ENCODE results near the gene GPX2. TPM values are rescaled to one million over a fixed set of nuclear protein-coding genes. Genes with fewer than 3 reads are reported as not detected.

GPX2 gene
- total RNA-seq = not detected in 2 replicates

DNA sequence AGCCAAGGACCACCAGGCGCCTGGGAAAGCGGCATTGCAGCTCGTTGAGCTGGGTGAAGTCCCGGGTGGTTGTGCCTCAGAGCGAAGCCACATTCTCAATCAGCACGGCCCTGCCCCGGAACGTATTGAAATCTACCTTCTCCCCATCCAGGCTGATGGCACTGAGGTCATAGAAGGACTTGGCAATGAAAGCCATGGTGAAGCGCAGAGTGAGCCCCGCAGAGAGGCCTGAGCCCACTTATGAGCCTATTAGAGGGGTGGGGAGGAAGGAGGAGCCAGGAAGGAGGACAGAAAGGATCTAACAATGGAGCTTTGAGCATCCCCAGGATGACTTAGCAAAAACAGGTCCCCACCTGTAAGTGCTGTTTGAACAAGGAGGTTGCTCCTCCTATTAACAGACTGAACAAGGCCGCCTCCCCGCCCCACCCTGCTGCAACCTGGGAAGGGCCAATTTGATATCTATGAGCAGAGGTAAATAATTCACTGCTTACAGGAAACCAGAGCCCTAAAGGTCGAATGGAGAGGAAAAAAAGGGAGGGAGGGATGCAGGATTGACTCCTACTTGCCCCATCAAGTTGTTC is at the start of gene GPX2:
GPX2 (minus strand) TSS at position 215 of the 581 bp plus-strand sequence; CDS start at position 196, 19 bp downstream.
- DNase-seq (ENCODE audit: low read depth) = no peak

GRCh38 chr14:64990939-64991338 is 48.4 kb upstream of the GPX2 start:
- no peak for DNase-seq (ENCODE audit: low read depth)

GRCh38 chr14:64990296-64990695 is 47.8 kb upstream of the GPX2 start:
- no peak for DNase-seq (ENCODE audit: low read depth)

DNA sequence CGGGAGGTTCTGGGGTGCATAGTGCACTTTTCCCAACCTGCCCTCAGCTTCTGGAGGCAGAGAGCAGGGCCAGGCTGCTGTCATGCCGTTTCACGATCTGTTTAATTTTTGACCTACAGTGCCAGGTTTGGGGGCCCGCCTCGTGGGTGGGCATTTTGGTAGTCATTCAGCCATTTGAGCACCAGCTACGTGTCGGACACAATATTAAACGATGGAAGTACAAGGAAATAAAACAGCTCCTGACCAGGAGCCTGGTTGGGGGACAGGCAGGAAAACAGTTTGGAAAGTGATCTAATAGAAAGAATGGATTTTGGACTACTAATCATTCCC is 44.9 kb upstream of the GPX2 start:
- DNase-seq (ENCODE audit: low read depth) = no peak

DNA sequence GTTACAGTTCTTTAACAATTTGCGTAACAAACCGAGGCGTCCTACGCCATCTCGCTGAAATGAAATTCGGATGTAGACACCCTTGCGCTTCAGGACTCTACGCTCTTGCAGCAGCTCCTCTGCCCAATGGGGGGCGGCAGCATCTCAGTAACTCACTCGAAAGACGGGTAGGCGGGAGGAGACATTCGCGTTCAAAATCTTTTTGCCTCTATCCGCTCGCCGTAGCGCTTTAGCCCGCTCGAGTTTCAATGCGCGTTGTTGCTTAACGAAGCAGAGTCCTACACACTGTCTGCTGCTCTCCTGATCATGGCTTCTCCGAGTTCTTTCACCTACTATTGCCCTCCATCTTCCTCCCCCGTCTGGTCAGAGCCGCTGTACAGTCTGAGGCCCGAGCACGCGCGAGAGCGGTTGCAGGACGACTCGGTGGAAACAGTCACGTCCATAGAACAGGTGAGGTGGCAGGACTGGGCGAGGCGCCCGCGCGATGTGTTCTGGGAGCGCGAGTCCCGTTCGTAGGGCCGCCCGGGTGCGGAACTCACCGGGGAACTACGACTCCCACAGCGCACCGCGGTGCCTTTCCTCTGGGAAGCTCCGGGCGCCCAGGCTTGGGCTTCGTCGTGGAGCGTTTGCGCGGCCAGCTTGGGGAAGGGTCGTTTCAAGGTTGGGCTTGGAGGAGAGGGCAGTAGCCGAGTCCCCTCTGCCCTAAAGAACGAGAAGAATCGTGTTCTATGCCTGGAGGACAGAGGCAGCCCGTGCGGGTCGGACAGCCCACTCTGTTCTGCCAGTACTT is 44.3 kb upstream of the GPX2 start, which contains the start of gene FNTB:
FNTB (plus strand) TSS at position 248 of the 790 bp plus-strand sequence; CDS start at position 307, 59 bp downstream.
- DNase-seq (ENCODE audit: low read depth) = peak; percentile 89

- DNase-seq (ENCODE audit: low read depth) = peak; percentile 71
Measured at GRCh38 chr14:64983439-64984310, 41.1 kb upstream of the GPX2 start.

GRCh38 chr14:64979336-64980074 is 37.0 kb upstream of the GPX2 start:
- peak; percentile 65 for DNase-seq (ENCODE audit: low read depth)

- no peak for DNase-seq (ENCODE audit: low read depth)
Measured at GRCh38 chr14:64974563-64974962, 32.0 kb upstream of the GPX2 start.

- DNase-seq (ENCODE audit: low read depth) = no peak
Measured at GRCh38 chr14:64973826-64974225, 31.3 kb upstream of the GPX2 start.

GRCh38 chr14:64973026-64973442 is 30.5 kb upstream of the GPX2 start:
- no peak for DNase-seq (ENCODE audit: low read depth)

- DNase-seq (ENCODE audit: low read depth) = no peak
Measured at GRCh38 chr14:64971943-64972791, 29.6 kb upstream of the GPX2 start, which contains the start of gene RAB15. Gene RAB15, minus strand, starts transcription at chr14:64972336. Its CDS starts 260 bp downstream, at chr14:64972076.

GRCh38 chr14:64971491-64971942 is 29.0 kb upstream of the GPX2 start:
- no peak for DNase-seq (ENCODE audit: low read depth)

DNA sequence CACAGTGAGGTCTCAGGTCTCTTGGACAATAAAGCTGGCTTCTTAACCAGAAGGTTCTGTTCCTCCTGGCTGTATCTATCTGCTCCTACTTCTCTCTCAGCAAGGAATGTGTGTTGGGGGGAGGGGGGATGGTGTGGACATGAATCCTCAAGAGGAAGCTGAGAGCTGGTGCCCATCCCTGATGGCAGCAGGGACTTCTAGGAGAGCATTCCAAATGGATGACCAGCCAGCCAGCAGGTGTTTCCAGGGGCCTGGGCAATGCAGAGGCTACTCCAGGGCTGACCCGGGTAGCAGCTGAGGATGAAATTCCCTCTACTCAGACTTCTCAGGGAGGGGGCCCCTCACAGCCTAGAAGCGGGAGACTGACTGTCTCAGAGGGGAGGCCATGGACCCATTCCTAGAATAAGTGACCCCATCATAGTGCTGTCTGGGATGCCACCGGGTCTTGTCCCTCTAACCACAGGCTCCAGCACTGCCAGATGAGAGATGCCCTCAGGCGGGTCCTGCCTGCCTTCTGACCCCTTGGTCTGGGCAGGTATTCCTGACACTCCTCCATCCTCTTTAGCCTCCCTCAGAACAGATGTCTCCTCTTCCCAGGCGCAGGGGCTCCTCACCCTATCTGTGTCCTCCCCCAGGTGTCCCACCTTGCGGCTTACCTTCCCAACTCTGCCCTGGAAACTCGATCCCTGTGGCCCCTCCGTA is 28.4 kb upstream of the GPX2 start:
- no peak for DNase-seq (ENCODE audit: low read depth)

- DNase-seq (ENCODE audit: low read depth) = no peak
Measured at GRCh38 chr14:64970041-64970440, 27.5 kb upstream of the GPX2 start.

DNA sequence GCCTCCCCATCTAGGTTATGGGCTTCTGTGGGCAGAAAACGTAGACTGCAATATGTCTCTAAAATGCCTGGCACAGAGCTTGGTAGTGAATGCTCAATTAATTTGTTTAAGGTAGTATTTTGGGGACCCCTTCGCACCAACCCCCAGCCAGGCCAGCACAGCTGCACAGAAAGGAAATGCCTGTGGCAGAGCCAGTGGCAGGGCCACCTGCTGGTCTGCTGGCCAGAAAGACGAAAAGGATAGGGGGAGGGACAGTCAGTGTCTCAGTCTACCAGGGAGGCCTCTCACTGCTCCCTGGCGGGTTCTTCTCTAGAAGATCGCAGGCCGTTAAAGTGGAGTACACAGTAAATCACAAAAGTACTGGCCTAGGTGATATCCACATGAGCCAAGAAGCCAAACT is 26.1 kb upstream of the GPX2 start:
- no peak for DNase-seq (ENCODE audit: low read depth)

DNA sequence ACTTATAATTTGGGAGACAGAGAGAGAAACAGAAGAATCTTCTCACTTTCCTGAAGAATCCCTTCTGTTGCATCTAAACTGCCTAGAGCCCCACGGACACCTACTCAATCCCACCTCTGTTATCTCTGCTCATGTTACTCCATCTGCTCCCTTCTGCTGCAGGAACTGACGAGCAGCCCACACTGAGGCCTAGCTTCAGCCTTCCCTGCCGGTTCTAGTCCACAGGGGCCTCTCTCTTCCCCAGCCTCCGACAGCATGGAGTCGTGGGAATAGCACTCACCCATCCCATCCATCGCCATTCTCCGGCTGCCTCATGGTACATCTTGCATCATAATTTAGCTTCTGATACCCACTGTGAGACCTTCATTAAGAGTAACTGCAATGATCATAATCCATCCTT is 25.6 kb upstream of the GPX2 start:
- DNase-seq (ENCODE audit: low read depth) = no peak

DNA sequence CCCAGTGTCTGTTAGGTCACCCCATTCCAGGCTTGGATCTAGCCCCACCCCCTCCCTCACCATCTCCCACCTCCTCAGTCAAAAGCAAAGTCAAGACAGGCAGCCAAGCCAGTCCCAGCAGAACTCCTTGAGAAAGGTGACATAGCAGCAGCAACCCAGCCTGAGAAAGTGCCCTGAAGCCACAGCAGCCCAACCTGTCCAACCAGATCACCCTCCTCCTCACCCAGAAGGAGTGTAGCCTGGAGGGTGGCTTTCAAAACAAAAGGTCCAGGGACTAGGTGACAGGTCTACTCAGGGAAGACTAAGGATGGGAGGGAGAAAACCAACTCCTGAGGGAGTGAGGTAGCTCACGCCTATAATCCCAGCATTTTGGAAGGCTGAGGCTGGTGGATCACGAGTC is 24.4 kb upstream of the GPX2 start:
- no peak for DNase-seq (ENCODE audit: low read depth)

DNA sequence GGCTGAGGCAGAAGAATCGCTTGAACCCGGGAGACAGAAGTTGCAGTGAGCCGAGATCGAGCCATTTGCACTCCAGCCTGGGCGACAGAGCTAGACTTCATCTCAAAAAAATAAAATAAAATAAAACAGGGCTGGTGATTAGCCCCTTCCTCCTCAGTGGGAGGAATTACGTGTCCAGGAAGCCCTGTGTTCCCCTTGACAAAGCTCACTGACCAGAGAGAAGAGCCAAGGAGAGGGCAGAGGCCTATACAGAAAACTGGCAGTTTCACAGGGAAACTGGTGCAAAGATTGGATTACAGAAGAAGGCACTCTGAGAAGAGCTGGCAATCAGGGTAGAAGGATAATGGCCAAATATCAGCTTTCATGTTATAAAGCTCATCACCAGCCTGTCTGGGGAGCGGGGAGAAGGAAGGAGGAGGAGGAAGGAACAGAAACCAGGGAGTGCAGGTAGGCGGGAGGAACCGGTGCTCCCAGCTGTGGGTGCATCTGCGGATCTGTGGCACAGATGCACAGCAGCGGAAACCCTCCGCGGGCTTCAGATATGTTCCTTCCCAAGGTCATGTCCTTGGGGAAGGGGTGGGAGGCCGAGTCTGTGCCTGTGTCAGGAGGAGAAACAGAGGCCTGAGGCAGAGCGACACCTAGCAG is 22.9 kb upstream of the GPX2 start:
- DNase-seq (ENCODE audit: low read depth) = no peak

DNA sequence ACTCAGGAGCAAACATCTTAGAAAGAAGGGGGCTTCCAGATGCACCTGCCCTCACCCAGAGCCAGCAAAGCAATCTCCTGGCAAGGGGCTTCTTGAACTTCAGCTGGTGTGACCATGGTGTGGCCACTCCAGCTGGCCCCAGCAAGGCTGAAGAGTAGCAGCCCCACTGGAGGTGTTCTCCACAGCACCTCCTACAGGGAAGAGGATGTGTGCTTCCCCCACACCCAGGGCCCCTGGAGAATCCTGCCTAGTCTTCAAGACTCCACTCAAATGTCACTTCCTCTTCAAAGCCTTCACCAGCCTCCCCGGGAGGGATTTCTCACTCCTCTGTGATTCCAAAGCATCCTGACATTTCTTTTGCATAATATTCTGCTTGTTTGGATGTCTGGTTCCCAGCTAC is 21.1 kb upstream of the GPX2 start:
- no peak for DNase-seq (ENCODE audit: low read depth)

Data from renal cortical epithelial cell (primary cell).